Heart left ventricle (tissue), 16 donors: ENCODE results near the gene DNAH12. TPM values are rescaled to one million over a fixed set of nuclear protein-coding genes. Genes with fewer than 3 reads are reported as not detected.

ENCODE experiments used
- ATAC-seq, 4 donors: fragments of 200-7000 bp; cut with Tn5 transposase; one replicate each; pipeline ENCODE4 v1.9.1; 2020 to 2022; ENCODE audit warnings: moderate library complexity in 4 of 4, mild to moderate bottlenecking in 3 of 4, moderate number of reproducible peaks in 1 of 4
- DNase-seq, 5 donors: peaks; one replicate each; pipeline ENCODE4 v3.0.0-alpha.2; 2020
- H3K27ac ChIP-seq, 12 donors: fragments of 200-600 bp; sonication (generic) in 4 of 12; one replicate each; pipeline versions ENCODE4 v1.5.0 to v1.8.0; 2016 to 2022; ENCODE audit warnings: mild to moderate bottlenecking in 2 of 12
- H3K27me3 ChIP-seq, 9 donors: fragments of 200-600 bp; sonication (generic) in 2 of 9; one replicate each; pipeline versions ENCODE4 v1.5.1 to v1.8.0; 2016 to 2022; ENCODE audit warnings: mild to moderate bottlenecking in 3 of 9
- H3K36me3 ChIP-seq, 9 donors: fragments of 200-600 bp; sonication (generic) in 2 of 9; one replicate each; pipeline versions ENCODE4 v1.5.0 to v1.8.0; 2018 to 2022; ENCODE audit warnings: mild to moderate bottlenecking in 2 of 9
- H3K4me1 ChIP-seq, 12 donors: fragments of 200-600 bp; sonication (generic) in 4 of 12; one replicate each; pipeline versions ENCODE4 v1.5.0 to v1.8.0; 2016 to 2022; ENCODE audit warnings: mild to moderate bottlenecking in 3 of 12
- H3K4me3 ChIP-seq, 12 donors: fragments of 200-600 bp; sonication (generic) in 4 of 12; one replicate each; pipeline versions ENCODE4 v1.5.0 to v1.8.0; 2017 to 2022; ENCODE audit warnings: mild to moderate bottlenecking in 9 of 12, moderate library complexity in 4 of 12
- H3K9me3 ChIP-seq, 12 donors: fragments of 200-600 bp; sonication (generic) in 4 of 12; one replicate each; pipeline versions ENCODE4 v1.5.0 to v1.8.0; 2016 to 2022; ENCODE audit warnings: mild to moderate bottlenecking in 1 of 12
- CTCF ChIP-seq, 12 donors: fragments of 200-600 bp; sonication (generic) in 4 of 12; IDR thresholded peaks; one replicate each; pipeline versions ENCODE4 v1.5.0 to v1.8.0; 2018 to 2022; ENCODE audit warnings: antibody characterized with exemption in 12 of 12, mild to moderate bottlenecking in 5 of 12
- POLR2A ChIP-seq, 2 donors: fragments of 450-650 bp; IDR thresholded peaks; one replicate each; pipeline ENCODE4 v1.6.1; 2017; ENCODE audit warnings: antibody characterized with exemption in 2 of 2, mild to moderate bottlenecking in 2 of 2, moderate library complexity in 2 of 2
- WGBS, 4 donors: extraction: QIAGEN DNeasy Blood & Tissue Kit in 2 of 4; methylation state at CpG; one replicate each; pipeline versions ENCODE4 v1.1.5 to v1.1.7; 2013 to 2018; 5-methylcytosine and 5-hydroxymethylcytosine counted together
- intact Hi-C, 10 donors: fragments of 100-400 bp; cut with DNase I; formaldehyde crosslinking; loops; one replicate each; pipeline versions ENCODE4 v1.11.1 to v1.14.2; 2022
- polyA plus RNA-seq, 2 donors: library from polyadenylated mRNA; stranded (reverse); fragments of 200-250 nt; gene quantifications; one replicate each; pipeline ENCODE4 v1.2.3, GENCODE V29; 2013
- total RNA-seq, 9 donors: library from RNA; depleted of rRNA in 2 of 9; stranded (reverse); fragments of >200 nt in 2 of 9; fragmentation: NEBNext Ultra II Directional in 3 of 9; extraction: Animal tissue kit (Norgen Biotek cat#: 25700) in 3 of 9; gene quantifications; one replicate each; pipeline versions ENCODE4 v1.1.0 to v1.2.4, GENCODE V29; 2016 to 2023
- donor health status: ischemic (EF 13 %, LVEDD 7.1; RV severe dilation, severe dysfunction).
- donor health status: healthy with polysubstance abuse.
- donor health status: DM: no; HTN: yes; CAD: no.
- donor health status: DM: no; HTN: no; CAD: no.
- donor health status: ischemic (EF 25% LVEDD 6.9; RV normal size, moderate dysfunction).
- donor health status: ischemic (EF 25% LVEDD 5.7; RV mildly dilated, moderate dysfunction).
- donor health status: healthy.
- donor health status: DM: yes; HTN: yes; CAD: no.
- donor health status: ischemic (EF 35%, LVEDD 5.7; RV mildly dilated, moderate dysfunction).
- donor health status: nonischemic (EF 11% LVEDD 7.7; RV severe dilation, severe dysfunction).
- donor health status: DM: yes; HTN: yes; CAD: no.
- donor health status: PGD.
- donor health status: ischemic (EF 29% LVEDD 5.4; RV normal size, mild dysfunction).
- donor health status: nonischemic (EF 23%, LVEDD 6.1; RV moderate dilation, normal function).

The DNAH12 gene
- total and polyA plus RNA-seq, 11 donors = 0.04 to 0.42 (median 0.26) TPM; not detected in 7

- Histone ChIP-seq H3K4me3 (peak within 1 kb of the TSS; percentile 46 to 96 (median 88)), H3K9me3 (no peaks in the 10 kb centered on the region), H3K36me3 (peaks cover 0 to 22% (median 19%) of the 10 kb centered on the region in 9 donors), H3K4me1 (peaks cover 0 to 41% (median 26%) of the 10 kb centered on the region in 12 donors), H3K27ac (peak within 1 kb of the TSS; percentile 60 to 94 (median 90)), H3K27me3 (no peaks in the 10 kb centered on the region)
- TF ChIP-seq CTCF (IDR thresholded peaks at IDR 0.05) (peak in 1 of 12 donors; percentile 5), POLR2A (IDR thresholded peaks at IDR 0.05) (peak in 1 of 2 donors; percentile 27)
- 0 to 1% (median 1%) methylated on average over 43 to 54 of the region's 54 CpGs for WGBS, 4 donors
- intact Hi-C loops = loop anchor here in 5 of 10 donors (1.0 to 5.0 kb wide), 3 partner anchors 41 kb away; partner anchors contain the start of gene ARF4 (in 5 of the 5)
- peak; percentile 83 to 90 (median 87) for DNase-seq
- ATAC-seq = peak; percentile 95 to 96 (median 95)
These were observed 11.8 kb upstream of the DNAH12 start, which contains the start of gene PDE12 for GRCh38 chr3:57555738-57556458. Gene PDE12, plus strand, starts transcription at chr3:57556274. Its CDS starts 106 bp downstream, at chr3:57556380.

DNA sequence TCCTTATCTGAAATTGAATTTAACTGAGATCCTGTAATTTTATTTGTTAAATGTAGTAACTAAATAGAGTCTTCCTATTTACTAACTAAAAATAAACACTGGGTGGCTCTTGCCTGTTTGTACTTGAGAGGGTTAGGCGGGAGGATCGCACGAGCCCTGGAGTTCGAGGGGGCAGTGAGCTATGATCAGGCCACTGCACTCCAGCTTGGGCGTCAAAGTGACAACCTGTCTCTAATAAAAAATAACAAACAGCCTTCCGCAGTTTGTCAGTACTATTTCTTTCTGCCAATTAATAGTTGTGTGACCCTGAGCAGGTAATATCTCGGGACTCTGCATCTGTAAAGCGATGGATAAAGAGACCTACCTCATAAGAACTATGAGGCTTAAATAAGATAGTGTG, 11.2 kb upstream of the DNAH12 start:
- Histone ChIP-seq H3K4me1 (peaks cover 0 to 39% (median 26%) of the 10 kb centered on the region in 12 donors), H3K9me3 (no peaks in the 10 kb centered on the region), H3K27ac (peak overlapping the region; percentile 60 to 94 (median 90)), H3K36me3 (peaks cover 0 to 16% (median 13%) of the 10 kb centered on the region in 9 donors), H3K27me3 (no peaks in the 10 kb centered on the region), H3K4me3 (peak overlapping the region; percentile 46 to 96 (median 88))
- no peak for TF ChIP-seq POLR2A (IDR thresholded peaks at IDR 0.05)
- no peak for TF ChIP-seq CTCF (IDR thresholded peaks at IDR 0.05)
- ATAC-seq (peak in 1 of 4 donors; percentile 11), DNase-seq (no peak)
- intact Hi-C loops = loop anchor here in 1 of 10 donors (5.0 kb wide), 1 partner anchor 42 kb away; the partner anchor contains the start of gene ARF4
- WGBS, 4 donors = 24 to 39% (median 37%) methylated on average over 8 of the region's 8 CpGs

DNA sequence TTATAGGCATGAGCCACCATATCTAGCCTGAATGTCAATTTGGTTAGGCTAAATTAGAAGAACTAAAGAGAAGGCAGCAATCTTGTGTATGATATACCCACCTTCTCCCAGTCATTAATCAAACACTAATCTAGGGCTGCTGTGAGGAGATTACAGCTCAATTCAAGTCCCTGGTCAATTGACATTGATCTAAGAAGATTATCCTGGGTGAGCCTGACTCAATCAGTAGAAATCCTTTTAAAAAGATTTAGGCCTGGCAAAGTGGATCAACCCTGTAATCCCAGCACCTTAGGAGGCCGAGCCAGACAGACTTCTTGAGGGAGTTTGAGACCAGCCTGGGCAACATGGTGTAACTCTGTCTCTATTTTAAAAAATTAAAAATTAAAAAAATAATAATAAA, 2.5 kb upstream of the DNAH12 start:
- no peak for ATAC-seq

More for the DNA sequence above, 2.5 kb upstream of the DNAH12 start:
- Histone ChIP-seq H3K4me1 (peaks cover 0 to 21% (median 10%) of the 10 kb centered on the region in 12 donors), H3K27ac (peak overlapping the region in 5 of 12 donors; percentile 58 to 75 (median 67)), H3K4me3 (no peak overlapping the region), H3K36me3 (no peaks in the 10 kb centered on the region), H3K27me3 (no peaks in the 10 kb centered on the region), H3K9me3 (no peaks in the 10 kb centered on the region)
- WGBS, 4 donors = 78 to 90% (median 88%) methylated on average over 1 of the region's 1 CpG
- DNase-seq = no peak
- intact Hi-C loops = no loop called here
- TF ChIP-seq CTCF (IDR thresholded peaks at IDR 0.05) (no peak), POLR2A (IDR thresholded peaks at IDR 0.05) (no peak)
